ENCODE data around the gene GREM2.

DNA sequence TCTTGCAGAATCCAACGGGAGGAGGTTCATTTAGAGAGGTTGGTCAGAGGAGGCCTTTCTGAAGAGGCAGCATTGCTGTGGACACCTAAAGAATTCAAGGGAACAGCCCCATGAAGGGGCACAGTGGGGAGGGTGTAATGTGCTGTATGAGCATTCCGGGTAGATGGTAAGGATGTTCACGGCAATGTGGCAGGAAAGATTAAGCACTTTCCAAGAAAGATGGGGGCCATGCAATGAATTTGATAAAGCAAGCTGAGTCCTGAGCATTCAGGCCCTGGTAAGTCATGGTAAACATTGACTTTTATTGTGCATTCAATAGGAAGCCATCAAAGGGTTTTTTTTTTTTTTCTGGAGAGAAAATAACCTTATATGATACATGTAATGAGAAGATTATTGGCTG is 166.6 kb downstream of the GREM2 start:
- TF ChIP-seq EP300 (IDR thresholded peaks at IDR 0.05) = no peak
- TF ChIP-seq, protein P1, sequence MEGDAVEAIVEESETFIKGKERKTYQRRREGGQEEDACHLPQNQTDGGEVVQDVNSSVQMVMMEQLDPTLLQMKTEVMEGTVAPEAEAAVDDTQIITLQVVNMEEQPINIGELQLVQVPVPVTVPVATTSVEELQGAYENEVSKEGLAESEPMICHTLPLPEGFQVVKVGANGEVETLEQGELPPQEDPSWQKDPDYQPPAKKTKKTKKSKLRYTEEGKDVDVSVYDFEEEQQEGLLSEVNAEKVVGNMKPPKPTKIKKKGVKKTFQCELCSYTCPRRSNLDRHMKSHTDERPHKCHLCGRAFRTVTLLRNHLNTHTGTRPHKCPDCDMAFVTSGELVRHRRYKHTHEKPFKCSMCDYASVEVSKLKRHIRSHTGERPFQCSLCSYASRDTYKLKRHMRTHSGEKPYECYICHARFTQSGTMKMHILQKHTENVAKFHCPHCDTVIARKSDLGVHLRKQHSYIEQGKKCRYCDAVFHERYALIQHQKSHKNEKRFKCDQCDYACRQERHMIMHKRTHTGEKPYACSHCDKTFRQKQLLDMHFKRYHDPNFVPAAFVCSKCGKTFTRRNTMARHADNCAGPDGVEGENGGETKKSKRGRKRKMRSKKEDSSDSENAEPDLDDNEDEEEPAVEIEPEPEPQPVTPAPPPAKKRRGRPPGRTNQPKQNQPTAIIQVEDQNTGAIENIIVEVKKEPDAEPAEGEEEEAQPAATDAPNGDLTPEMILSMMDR (IDR thresholded peaks at IDR 0.05) = no peak
- no peak for TF ChIP-seq POLR2AphosphoS5 (IDR thresholded peaks at IDR 0.05)
- no peak for TF ChIP-seq POLR2A (IDR thresholded peaks at IDR 0.05; ENCODE audit: low read depth)

All from esophagus muscularis mucosa (tissue), 4 donors.